HepG2 (cell line): Measurements from ENCODE around the gene NYNRIN. TPM values are rescaled to one million over a fixed set of nuclear protein-coding genes. Genes with fewer than 3 reads are reported as not detected.

Experiments used
- ASH2L ChIP-seq: fragments of 300-600, 200-600 bp; sonication (generic); IDR thresholded peaks from 2 replicates; pipeline ENCODE4 v1.7.0; 2017; ENCODE audit warnings: low read depth, mild to moderate bottlenecking, moderate library complexity, mixed read lengths, low read length; ENCODE audit not compliant: insufficient read length
- CBX2 ChIP-seq, 2 experiments: fragments of 200-600 bp in 1 of 2; sonication (generic); formaldehyde crosslinking in 1 of 2; IDR thresholded peaks; 2 replicates each; pipeline versions ENCODE4 v1.7.0 to v1.8.1; 2018 to 2022; ENCODE audit warnings: low read depth in 2 of 2, low read length in 1 of 2, mild to moderate bottlenecking in 1 of 2, missing genetic modification reagents in 1 of 2
- CHD4 ChIP-seq: fragments of 200-600 bp; sonication (generic); IDR thresholded peaks from 2 replicates; pipeline ENCODE4 v1.7.0; 2017; ENCODE audit warnings: mild to moderate bottlenecking, low read length, borderline replicate concordance
- EEA1 ChIP-seq: sonication (generic); formaldehyde crosslinking; IDR thresholded peaks from 2 replicates; pipeline ENCODE4 v1.5.1; 2020; ENCODE audit warnings: mild to moderate bottlenecking, missing genetic modification reagents, borderline replicate concordance
- FOXO1 ChIP-seq: sonication (generic); formaldehyde crosslinking; IDR thresholded peaks from 2 replicates; pipeline ENCODE4 v1.4.0; 2020; ENCODE audit warnings: missing genetic modification reagents
- GZF1 ChIP-seq: sonication (generic); formaldehyde crosslinking; IDR thresholded peaks from 2 replicates; pipeline ENCODE4 v1.5.1; 2020; ENCODE audit warnings: mild to moderate bottlenecking, missing genetic modification reagents
- HDAC6 ChIP-seq: fragments of 200-600 bp; sonication (generic); IDR thresholded peaks from 2 replicates; pipeline ENCODE4 v1.7.0; 2017; ENCODE audit warnings: mild to moderate bottlenecking, antibody characterized with exemption, low read length, low read depth
- IRF2 ChIP-seq: IDR thresholded peaks from 2 replicates; pipeline ENCODE4 v1.6.1; 2018; ENCODE audit warnings: missing genetic modification reagents, missing compliant biosample characterization
- KDM3A ChIP-seq: IDR thresholded peaks from 2 replicates; pipeline ENCODE4 v1.6.1; 2018; ENCODE audit warnings: low read depth, missing compliant biosample characterization
- KLF6 ChIP-seq: IDR thresholded peaks from 2 replicates; pipeline ENCODE4 v1.8.0; 2016; ENCODE audit warnings: missing biosample characterization, missing genetic modification reagents
- MAFF ChIP-seq: IDR thresholded peaks from 2 replicates; pipeline ENCODE4 v1.6.1; 2011; ENCODE audit warnings: low read depth, low read length, improper control_type of control experiment
- MEIS2 ChIP-seq: sonication (generic); formaldehyde crosslinking; IDR thresholded peaks from 2 replicates; pipeline ENCODE4 v1.9.0; 2021; ENCODE audit warnings: mild to moderate bottlenecking, missing genetic modification reagents
- MYC ChIP-seq: sonication (generic); formaldehyde crosslinking; IDR thresholded peaks from 2 replicates; pipeline ENCODE4 v1.9.0; 2021; ENCODE audit warnings: missing genetic modification reagents, borderline replicate concordance
- POLR2AphosphoS2 ChIP-seq: IDR thresholded peaks from 2 replicates; pipeline ENCODE4 v1.6.1; 2011; ENCODE audit warnings: low read depth, low read length, improper control_type of control experiment
- POLR2AphosphoS5 ChIP-seq: IDR thresholded peaks from 2 replicates; pipeline ENCODE4 v1.6.1; 2012; ENCODE audit warnings: low read depth, low read length
- PRMT3 ChIP-seq: sonication (generic); formaldehyde crosslinking; IDR thresholded peaks from 2 replicates; pipeline ENCODE4 v1.8.1; 2022; ENCODE audit warnings: low read depth, mild to moderate bottlenecking, moderate library complexity, missing genetic modification reagents, borderline replicate concordance
- PTBP1 ChIP-seq: fragments of 200-400 bp; formaldehyde crosslinking; IDR thresholded peaks from 2 replicates; pipeline ENCODE4 v1.6.1; 2018; ENCODE audit warnings: low read length, low read depth; ENCODE audit not compliant: poor library complexity, severe bottlenecking
- SCMH1 ChIP-seq: sonication (generic); formaldehyde crosslinking; IDR thresholded peaks from 2 replicates; pipeline ENCODE4 v1.9.0; 2021; ENCODE audit warnings: missing genetic modification reagents, mild to moderate bottlenecking, borderline replicate concordance
- SNRNP70 ChIP-seq: fragments of 200-400 bp; formaldehyde crosslinking; IDR thresholded peaks from 2 replicates; pipeline ENCODE4 v1.6.1; 2017; ENCODE audit warnings: mild to moderate bottlenecking, low read depth, low read length, moderate library complexity
- TCF12 ChIP-seq, 2 experiments: fragments of 450-650 bp in 1 of 2; sonication (generic) in 1 of 2; formaldehyde crosslinking in 1 of 2; IDR thresholded peaks; 2 replicates each; pipeline versions ENCODE4 v1.6.1 to v1.8.0; 2017 to 2022; ENCODE audit warnings: antibody characterized with exemption in 1 of 2, mild to moderate bottlenecking in 1 of 2, missing genetic modification reagents in 1 of 2, moderate library complexity in 1 of 2
- THAP11 ChIP-seq: IDR thresholded peaks from 2 replicates; pipeline ENCODE4 v1.6.1; 2016; ENCODE audit warnings: missing biosample characterization, missing genetic modification reagents
- ZNF292 ChIP-seq: sonication (generic); formaldehyde crosslinking; IDR thresholded peaks from 2 replicates; pipeline ENCODE4 v1.8.1; 2022; ENCODE audit warnings: mild to moderate bottlenecking, low read depth, missing genetic modification reagents, borderline replicate concordance
- ZNF652 ChIP-seq: IDR thresholded peaks from 2 replicates; pipeline ENCODE4 v1.6.1; 2016; ENCODE audit warnings: low read depth, borderline replicate concordance
- ZNF761 ChIP-seq: sonication (generic); formaldehyde crosslinking; conservative IDR thresholded peaks from 2 replicates; pipeline ENCODE4 v1.4.0; 2020; ENCODE audit warnings: mild to moderate bottlenecking, missing genetic modification reagents
- ZNF776 ChIP-seq: sonication (generic); formaldehyde crosslinking; IDR thresholded peaks from 2 replicates; pipeline ENCODE4 v1.4.0; 2020; ENCODE audit warnings: mild to moderate bottlenecking, missing genetic modification reagents
- ZNF878 ChIP-seq: sonication (generic); formaldehyde crosslinking; IDR thresholded peaks from 2 replicates; pipeline ENCODE4 v1.8.1; 2023; ENCODE audit warnings: mild to moderate bottlenecking, missing genetic modification reagents, moderate library complexity
- polyA plus RNA-seq, 8 experiments: library from polyadenylated mRNA; depleted of rRNA in 3 of 8; stranded (reverse) in 7 of 8; unstranded in 1 of 8; fragments of >200 nt; fragmentation: Illumina TruSeq in 4 of 8; extraction: Trizol in 4 of 8; gene quantifications; 2 replicates each; pipeline versions ENCODE4 v1.2.1 to v1.2.3, GENCODE V29; 2011 to 2016; ENCODE audit warnings: low read depth in 4 of 8, missing spikeins in 1 of 8, mixed read lengths in 1 of 8; ENCODE audit not compliant: insufficient read depth in 1 of 8
- total RNA-seq, 5 experiments: library from RNA; depleted of rRNA; stranded (reverse); fragments of >200 nt; fragmentation: Illumina TruSeq; extraction: Trizol; gene quantifications; 2 replicates each; pipeline ENCODE4 v1.2.3, GENCODE V29; 2016; ENCODE audit warnings: low read depth in 1 of 5
- TF ChIP-seq, protein P1 (sequence below): sonication (generic); formaldehyde crosslinking; IDR thresholded peaks from 2 replicates; pipeline ENCODE4 v1.9.0; 2021; ENCODE audit warnings: missing genetic modification reagents, mild to moderate bottlenecking, borderline replicate concordance
- TF ChIP-seq, protein P2 (sequence below): sonication (generic); formaldehyde crosslinking; IDR thresholded peaks from 2 replicates; pipeline ENCODE4 v1.4.0; 2020; ENCODE audit warnings: missing genetic modification reagents, low read depth, mild to moderate bottlenecking, borderline replicate concordance
- TF ChIP-seq, protein P3 (sequence below): sonication (generic); formaldehyde crosslinking; IDR thresholded peaks from 2 replicates; pipeline ENCODE4 v1.8.1; 2023; ENCODE audit warnings: mild to moderate bottlenecking, missing genetic modification reagents, borderline replicate concordance

NYNRIN gene
- total and polyA plus RNA-seq, 2 of the 13 experiments (the other 11 are each of a cell fraction or from before 2014, with no cell fraction given), result 0.63 to 1.1 TPM

DNA sequence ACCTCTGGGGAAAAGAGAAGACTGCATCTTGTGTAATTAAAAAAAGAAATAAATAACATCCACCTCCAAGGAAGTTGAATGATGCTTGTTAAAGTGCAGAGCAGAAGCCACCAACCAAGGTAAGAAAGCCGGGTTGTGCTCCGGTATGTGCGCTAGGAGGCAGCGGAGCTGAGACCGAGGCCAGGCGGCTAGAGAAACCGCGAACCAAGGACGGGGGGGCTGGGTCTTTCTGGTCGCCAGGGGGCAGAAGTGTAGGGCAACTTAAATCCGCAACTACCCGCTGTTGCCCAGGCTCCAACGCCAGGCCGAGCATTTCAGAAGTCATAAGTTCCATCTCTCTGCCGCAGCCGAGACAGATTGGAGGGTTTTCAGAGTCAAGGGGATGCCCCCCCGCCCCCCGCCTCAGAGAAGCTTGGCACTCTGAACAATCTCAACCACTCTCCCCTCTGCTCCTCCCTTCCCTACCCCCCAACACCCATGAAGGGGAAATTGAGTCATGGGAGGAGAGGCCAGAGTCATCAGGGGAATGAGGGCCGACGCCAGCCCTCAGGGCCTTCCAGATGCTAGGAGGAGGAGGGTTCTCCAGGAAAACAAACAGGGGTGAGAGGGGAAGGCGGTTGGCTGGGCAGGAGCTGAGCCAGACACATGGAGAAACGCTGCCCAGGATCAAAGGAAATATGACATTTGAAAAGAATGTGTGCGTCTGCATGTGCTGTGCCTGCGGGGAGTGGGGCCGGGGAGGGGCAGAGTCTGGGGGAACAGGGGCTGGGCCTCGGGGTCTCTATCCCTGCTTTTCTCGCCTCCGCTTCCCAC, 33.0 kb upstream of the NYNRIN start (continued):
- TF ChIP-seq SNRNP70, result no peak
- no peak for TF ChIP-seq ZNF878
- TF ChIP-seq ASH2L, result peak; percentile 72
- TF ChIP-seq PRMT3 (CRISPR knock-in tag), result no peak
- TF ChIP-seq ZNF652 (CRISPR knock-in tag), result peak; percentile 76
- TF ChIP-seq, protein P1, sequence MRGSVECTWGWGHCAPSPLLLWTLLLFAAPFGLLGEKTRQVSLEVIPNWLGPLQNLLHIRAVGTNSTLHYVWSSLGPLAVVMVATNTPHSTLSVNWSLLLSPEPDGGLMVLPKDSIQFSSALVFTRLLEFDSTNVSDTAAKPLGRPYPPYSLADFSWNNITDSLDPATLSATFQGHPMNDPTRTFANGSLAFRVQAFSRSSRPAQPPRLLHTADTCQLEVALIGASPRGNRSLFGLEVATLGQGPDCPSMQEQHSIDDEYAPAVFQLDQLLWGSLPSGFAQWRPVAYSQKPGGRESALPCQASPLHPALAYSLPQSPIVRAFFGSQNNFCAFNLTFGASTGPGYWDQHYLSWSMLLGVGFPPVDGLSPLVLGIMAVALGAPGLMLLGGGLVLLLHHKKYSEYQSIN, result no peak
- 0 out of 2 replicates have a peak, but pooled peaks have one; percentile 22 for TF ChIP-seq ZNF776 (CRISPR knock-in tag)
- peak; percentile 93 for TF ChIP-seq PTBP1
- TF ChIP-seq, protein P2, sequence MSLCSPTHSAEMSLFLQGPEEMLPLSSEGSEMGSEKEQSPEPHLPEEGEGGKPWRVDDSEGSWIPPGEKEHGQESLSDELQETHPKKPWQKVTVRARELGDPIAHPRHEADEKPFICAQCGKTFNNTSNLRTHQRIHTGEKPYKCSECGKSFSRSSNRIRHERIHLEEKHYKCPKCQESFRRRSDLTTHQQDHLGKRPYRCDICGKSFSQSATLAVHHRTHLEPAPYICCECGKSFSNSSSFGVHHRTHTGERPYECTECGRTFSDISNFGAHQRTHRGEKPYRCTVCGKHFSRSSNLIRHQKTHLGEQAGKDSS (CRISPR knock-in tag), result peak; percentile 98
- TF ChIP-seq IRF2, result peak; percentile 91
- no peak for TF ChIP-seq HDAC6
- no peak for TF ChIP-seq ZNF292 (CRISPR knock-in tag)
- TF ChIP-seq POLR2AphosphoS5, result no peak
- TF ChIP-seq SCMH1 (CRISPR knock-in tag), result no peak
- peak; percentile 77 for TF ChIP-seq THAP11 (CRISPR knock-in tag)
- peak; percentile 69; the same call in 1 of the 2 replicates for TF ChIP-seq ZNF761
- TF ChIP-seq CBX2 (IDR thresholded peaks at IDR 0.05; ENCODE audit: low read depth, low read length), result no peak
- no peak for TF ChIP-seq CBX2 (CRISPR knock-in tag; IDR thresholded peaks at IDR 0.05; ENCODE audit: low read depth)
- no peak for TF ChIP-seq TCF12 (IDR thresholded peaks at IDR 0.05)
- no peak; the same call in 1 of the 2 replicates for TF ChIP-seq TCF12 (CRISPR knock-in tag; IDR thresholded peaks at IDR 0.05)
- no peak for TF ChIP-seq POLR2AphosphoS2
- TF ChIP-seq MAFF, result no peak
- peak; percentile 38; the same call in 1 of the 2 replicates for TF ChIP-seq MEIS2
- TF ChIP-seq KDM3A (CRISPR knock-in tag), result peak; percentile 97
- TF ChIP-seq MYC, result peak; percentile 74; the same call in 1 of the 2 replicates
- peak; percentile 71; the same call in 1 of the 2 replicates for TF ChIP-seq KLF6 (CRISPR knock-in tag)
- TF ChIP-seq FOXO1 (CRISPR knock-in tag), result peak; percentile 79
- TF ChIP-seq CHD4, result no peak
- TF ChIP-seq GZF1 (CRISPR knock-in tag), result peak; percentile 90; the same call in 1 of the 2 replicates
- TF ChIP-seq, protein P3, sequence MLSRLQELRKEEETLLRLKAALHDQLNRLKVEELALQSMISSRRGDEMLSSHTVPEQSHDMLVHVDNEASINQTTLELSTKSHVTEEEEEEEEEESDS (CRISPR knock-in tag), result no peak; the same call in none of the 2 replicates
- peak; percentile 94; the same call in 1 of the 2 replicates for TF ChIP-seq EEA1
